Body of pancreas (tissue), 4 donors: ENCODE results near the gene CTTN. TPM values are rescaled to one million over a fixed set of nuclear protein-coding genes. Genes with fewer than 3 reads are reported as not detected.

Experiments
- ATAC-seq: fragments of 150-250 bp; one replicate; pipeline ENCODE4 v1.9.1; 2016
- DNase-seq, 4 donors: peaks; one replicate each; pipeline ENCODE4 v3.0.0-alpha.2; 2019
- H3K27ac ChIP-seq, 4 donors: fragments of 200-600 bp; sonication (generic); 1 replicate in 3 of 4; 2 replicates in 1 of 4; pipeline versions ENCODE4 v1.5.1 to v1.6.1; 2016 to 2019; ENCODE audit warnings: mild to moderate bottlenecking in 1 of 4, mixed read lengths in 1 of 4, moderate library complexity in 1 of 4
- H3K27me3 ChIP-seq, 2 donors: fragments of 200-600 bp; sonication (generic); one replicate each; pipeline ENCODE4 v1.6.0; 2016; ENCODE audit warnings: mild to moderate bottlenecking in 1 of 2
- H3K36me3 ChIP-seq, 2 donors: fragments of 200-600 bp; sonication (generic); replicated peaks in 1 of 2; 2 replicates each; pipeline ENCODE4 v1.5.1; 2016; ENCODE audit warnings: low read depth in 2 of 2; ENCODE audit not compliant: insufficient read depth in 1 of 2
- H3K4me1 ChIP-seq: fragments of 200-600 bp; sonication (generic); one replicate; pipeline ENCODE4 v1.6.0; 2016
- H3K4me3 ChIP-seq, 2 donors: fragments of 200-600 bp; sonication (generic); 1 replicate in 1 of 2; 2 replicates in 1 of 2; pipeline ENCODE4 v1.5.1; 2016 to 2019
- H3K9me3 ChIP-seq, 3 donors: fragments of 200-600 bp; sonication (generic); 1 replicate in 2 of 3; 2 replicates in 1 of 3; pipeline ENCODE4 v1.5.1; 2016
- POLR2A ChIP-seq, 3 donors: fragments of 450-650 bp; IDR thresholded peaks; one replicate each; pipeline ENCODE4 v1.6.1; 2016; ENCODE audit warnings: antibody characterized with exemption in 3 of 3, mild to moderate bottlenecking in 2 of 3
- WGBS, 2 donors: methylation state at CpG; one replicate each; pipeline ENCODE4 v1.1.5; 2017; 5-methylcytosine and 5-hydroxymethylcytosine counted together
- intact Hi-C: fragments of 100-400 bp; cut with DNase I; formaldehyde crosslinking; loops from one replicate; pipeline ENCODE4 v1.15.1; 2023
- total RNA-seq, 2 donors: library from RNA; depleted of rRNA; stranded (reverse); fragments of >200 nt; gene quantifications; one replicate each; pipeline ENCODE4 v1.1.0, GENCODE V29; 2016
- TF ChIP-seq, protein P1 (sequence below), 7 experiments: fragments of 450-650 bp in 4 of 7; fragments of 200-600 bp in 3 of 7; sonication (generic) in 3 of 7; IDR thresholded peaks; one replicate each; pipeline ENCODE4 v1.5.1; 2016 to 2019; ENCODE audit warnings: antibody characterized with exemption in 7 of 7

CTTN gene
- total RNA-seq, 2 donors from 2014 or later = 126 to 197 TPM

DNA sequence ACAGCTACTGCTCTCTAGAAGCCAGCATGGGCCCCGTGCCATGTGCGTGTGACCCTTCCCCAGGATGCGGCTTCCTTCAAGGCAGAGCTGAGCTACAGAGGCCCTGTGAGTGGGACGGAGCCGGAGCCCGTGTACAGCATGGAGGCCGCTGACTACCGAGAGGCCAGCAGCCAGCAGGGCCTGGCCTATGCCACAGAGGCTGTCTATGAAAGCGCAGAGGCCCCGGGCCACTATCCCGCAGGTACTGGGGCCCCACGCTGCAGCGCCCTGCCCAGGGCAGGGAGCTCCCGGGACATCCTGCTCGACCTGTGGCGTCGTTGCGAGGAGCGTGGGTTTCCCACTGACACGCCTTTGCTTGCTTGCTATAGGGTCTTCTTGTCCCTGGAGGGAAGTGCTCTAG lies 34.7 kb downstream of the CTTN start:
- ATAC-seq (no peak), DNase-seq (no peak)
- no peaks in the 10 kb centered on the region for H3K4me1 ChIP-seq
- TF ChIP-seq, protein P1, sequence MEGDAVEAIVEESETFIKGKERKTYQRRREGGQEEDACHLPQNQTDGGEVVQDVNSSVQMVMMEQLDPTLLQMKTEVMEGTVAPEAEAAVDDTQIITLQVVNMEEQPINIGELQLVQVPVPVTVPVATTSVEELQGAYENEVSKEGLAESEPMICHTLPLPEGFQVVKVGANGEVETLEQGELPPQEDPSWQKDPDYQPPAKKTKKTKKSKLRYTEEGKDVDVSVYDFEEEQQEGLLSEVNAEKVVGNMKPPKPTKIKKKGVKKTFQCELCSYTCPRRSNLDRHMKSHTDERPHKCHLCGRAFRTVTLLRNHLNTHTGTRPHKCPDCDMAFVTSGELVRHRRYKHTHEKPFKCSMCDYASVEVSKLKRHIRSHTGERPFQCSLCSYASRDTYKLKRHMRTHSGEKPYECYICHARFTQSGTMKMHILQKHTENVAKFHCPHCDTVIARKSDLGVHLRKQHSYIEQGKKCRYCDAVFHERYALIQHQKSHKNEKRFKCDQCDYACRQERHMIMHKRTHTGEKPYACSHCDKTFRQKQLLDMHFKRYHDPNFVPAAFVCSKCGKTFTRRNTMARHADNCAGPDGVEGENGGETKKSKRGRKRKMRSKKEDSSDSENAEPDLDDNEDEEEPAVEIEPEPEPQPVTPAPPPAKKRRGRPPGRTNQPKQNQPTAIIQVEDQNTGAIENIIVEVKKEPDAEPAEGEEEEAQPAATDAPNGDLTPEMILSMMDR (IDR thresholded peaks at IDR 0.05) = no peak
- TF ChIP-seq POLR2A (IDR thresholded peaks at IDR 0.05) = no peak
- H3K27me3 ChIP-seq = no peaks in the 10 kb centered on the region
- H3K36me3 ChIP-seq = peaks cover 21 to 44% of the 10 kb centered on the region in 2 donors
- H3K27ac ChIP-seq = no peak overlapping the region
- no peaks in the 10 kb centered on the region for H3K9me3 ChIP-seq
- no peak overlapping the region for H3K4me3 ChIP-seq
- 95% methylated on average over 15 of the region's 20 CpGs; no CpG with 5 or more reads in 1 of the 2 donors for WGBS, 2 donors
- intact Hi-C loops = no loop called here

DNA sequence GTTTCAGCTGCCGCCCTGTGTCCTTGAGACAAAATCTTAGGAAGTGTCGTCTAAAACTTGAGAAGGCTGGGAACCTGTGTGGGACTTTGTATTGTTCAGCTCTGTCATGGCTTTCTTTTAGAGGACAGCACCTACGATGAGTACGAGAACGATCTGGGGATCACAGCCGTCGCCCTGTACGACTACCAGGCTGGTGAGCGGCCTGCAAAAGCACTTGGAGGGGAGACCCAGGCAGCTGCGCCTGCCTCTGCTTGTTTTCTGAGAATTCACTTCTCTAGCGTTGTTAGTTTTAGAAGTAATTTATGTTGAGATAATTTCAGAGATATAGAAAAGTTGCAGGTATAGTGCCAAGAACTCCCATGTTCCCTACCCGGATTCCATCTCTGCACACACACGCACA lies 35.2 kb downstream of the CTTN start:
- no peak for ATAC-seq
- H3K27me3 ChIP-seq = no peaks in the 10 kb centered on the region
- no peak for TF ChIP-seq POLR2A (IDR thresholded peaks at IDR 0.05)
- TF ChIP-seq, protein P1 (IDR thresholded peaks at IDR 0.05) = no peak
- 90 to 94% methylated on average over 13 of the region's 13 CpGs for WGBS, 2 donors
- no peak overlapping the region for H3K27ac ChIP-seq
- H3K4me3 ChIP-seq = no peak overlapping the region
- H3K36me3 ChIP-seq = peaks cover 21 to 44% of the 10 kb centered on the region in 2 donors
- no peaks in the 10 kb centered on the region for H3K4me1 ChIP-seq
- DNase-seq = no peak
- H3K9me3 ChIP-seq = no peaks in the 10 kb centered on the region
- intact Hi-C loops = no loop called here

DNA sequence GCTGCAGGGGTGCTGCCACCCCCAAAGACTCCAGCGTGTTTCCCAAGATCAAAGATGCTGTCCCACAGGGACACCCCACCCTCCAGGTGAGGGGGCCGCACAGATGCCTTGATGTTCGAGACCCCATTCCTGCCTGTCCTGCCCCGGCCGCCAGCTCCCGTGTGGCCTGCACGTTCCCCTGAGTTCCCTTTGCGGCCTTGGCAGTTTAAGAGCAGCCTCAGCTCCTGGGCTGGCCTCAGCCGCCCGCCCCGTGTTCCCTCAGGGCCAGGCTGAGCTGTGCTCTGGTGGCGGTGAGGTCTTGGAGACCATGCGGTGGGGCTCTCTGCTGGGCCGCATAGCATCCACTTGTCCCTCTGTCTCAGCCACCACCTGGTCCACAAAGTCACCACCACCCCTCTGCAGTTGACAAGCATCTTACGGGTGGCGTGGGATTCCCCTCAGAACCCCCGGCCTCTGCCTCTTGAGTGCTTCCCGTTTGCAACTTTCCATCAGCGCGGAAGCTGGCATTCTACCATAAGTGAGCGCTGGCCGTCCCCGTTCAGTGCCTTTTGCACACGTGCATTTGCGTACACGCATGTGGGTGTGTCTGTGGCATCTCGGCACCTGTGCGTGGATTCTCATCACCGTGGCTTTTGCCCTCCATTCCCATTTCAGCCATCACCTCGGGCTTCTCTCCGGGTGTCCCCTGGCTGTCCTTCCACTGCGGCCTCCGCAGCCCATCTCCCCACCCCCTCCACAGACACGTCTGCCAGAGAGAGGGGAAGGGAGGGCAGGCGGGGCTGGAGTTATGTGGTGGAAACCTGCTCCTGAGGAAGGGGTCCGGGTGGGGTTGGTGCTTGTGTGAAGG lies 35.9 kb downstream of the CTTN start:
- intact Hi-C loops = no loop called here
- H3K9me3 ChIP-seq = no peaks in the 10 kb centered on the region
- no peak overlapping the region for H3K27ac ChIP-seq
- H3K36me3 ChIP-seq = peaks cover 19 to 44% of the 10 kb centered on the region in 2 donors
- TF ChIP-seq, protein P1 (IDR thresholded peaks at IDR 0.05) = no peak
- TF ChIP-seq POLR2A (IDR thresholded peaks at IDR 0.05) = no peak
- WGBS, 2 donors = 89 to 93% methylated on average over 31 to 36 of the region's 36 CpGs
- no peak for ATAC-seq
- no peaks in the 10 kb centered on the region for H3K4me1 ChIP-seq
- H3K27me3 ChIP-seq = no peaks in the 10 kb centered on the region
- no peak overlapping the region for H3K4me3 ChIP-seq
- no peak for DNase-seq

DNA sequence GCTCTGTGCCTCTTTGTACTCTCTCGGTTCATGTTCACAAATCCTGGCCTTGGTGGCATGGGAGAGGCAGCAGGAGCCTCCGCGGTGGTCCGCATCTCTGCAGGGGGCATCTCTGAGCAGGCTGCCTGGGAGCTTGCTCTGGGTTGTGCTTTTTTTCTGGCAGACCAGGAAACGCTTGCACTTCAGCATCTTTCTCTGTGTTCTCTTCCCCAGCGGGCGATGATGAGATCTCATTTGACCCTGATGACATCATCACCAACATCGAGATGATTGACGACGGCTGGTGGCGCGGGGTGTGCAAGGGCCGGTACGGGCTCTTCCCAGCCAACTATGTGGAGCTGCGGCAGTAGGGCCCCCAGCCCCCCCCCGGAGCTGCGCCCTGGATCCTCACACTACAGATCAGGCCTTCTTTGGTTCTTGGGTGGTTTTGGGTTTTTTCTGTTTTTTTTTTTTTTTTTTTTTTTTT lies 36.5 kb downstream of the CTTN start:
- intact Hi-C loops = no loop called here
- Histone ChIP-seq H3K27me3 (no peaks in the 10 kb centered on the region), H3K27ac (no peak overlapping the region), H3K36me3 (peaks cover 17 to 43% of the 10 kb centered on the region in 2 donors), H3K4me3 (no peak overlapping the region), H3K4me1 (no peaks in the 10 kb centered on the region), H3K9me3 (no peaks in the 10 kb centered on the region)
- DNase-seq = no peak
- WGBS, 2 donors = 91 to 92% methylated on average over 13 to 17 of the region's 17 CpGs
- no peak for ATAC-seq
- TF ChIP-seq POLR2A (IDR thresholded peaks at IDR 0.05) = no peak
- TF ChIP-seq, protein P1 (IDR thresholded peaks at IDR 0.05) = no peak
